Measurements from ENCODE around the gene CACNA2D3. TPM values are rescaled to one million over a fixed set of nuclear protein-coding genes. Genes with fewer than 3 reads are reported as not detected.
A peak's percentile ranks its signal among the peaks of the same experiment; 100 is the strongest.

Gene CACNA2D3
- total RNA-seq (1 to 10 TPM in 1 of 5 experiments, under 1 TPM in 1, not detected in 3; 0.27 to 4.1 TPM), polyA plus RNA-seq (not detected), total RNA-seq (not detected)

GRCh38 chr3:54122324-54123002 lies at the start of gene CACNA2D3:
TSS of gene CACNA2D3 (plus strand) at chr3:54122552.
- Histone ChIP-seq H3K36me3 (ENCODE audit: control insufficient read depth in 2 of 3, insufficient read depth in 3 of 3, low read length in 3 of 3) (no peaks in the 10 kb centered on the region), H3K4me3 (ENCODE audit: low read length) (no peak within 1 kb of the TSS), H3K27ac (ENCODE audit: low read depth, low read length) (no peak within 1 kb of the TSS), H3K4me1 (ENCODE audit: control insufficient read depth in 2 of 2, insufficient read depth in 2 of 2, low read length in 2 of 2) (no peaks in the 10 kb centered on the region), H3K27me3 (ENCODE audit: control insufficient read depth in 2 of 2, insufficient read depth in 2 of 2, low read length in 2 of 2) (no peaks in the 10 kb centered on the region), H3K9me3 (ENCODE audit: control insufficient read depth in 2 of 3, low read length in 3 of 3) (no peaks in the 10 kb centered on the region)
- H3K4me1 Mint-ChIP-seq: peaks cover 0 to 16% (median 9%) of the 10 kb centered on the region in 7 donors
- peaks cover 47 to 55% (median 49%) of the 10 kb centered on the region in 5 donors for H3K27me3 Mint-ChIP-seq
- peak within 1 kb of the TSS in 7 of 10 donors; percentile 25 to 59 (median 32) for H3K4me3 Mint-ChIP-seq
- no peak within 1 kb of the TSS for H3K27ac Mint-ChIP-seq
- ATAC-seq: no peak
- ChIA-PET POLR2A (no interaction called here), CTCF (no interaction called here)
- intact Hi-C loops (cut with micrococcal nuclease): no loop called here
- H3K36me3 Mint-ChIP-seq: peaks cover 0 to 4% (median 0%) of the 10 kb centered on the region in 5 donors
- peaks cover 0 to 4% (median 0%) of the 10 kb centered on the region in 11 donors for H3K9me3 Mint-ChIP-seq
- DNase-seq: no peak

DNA sequence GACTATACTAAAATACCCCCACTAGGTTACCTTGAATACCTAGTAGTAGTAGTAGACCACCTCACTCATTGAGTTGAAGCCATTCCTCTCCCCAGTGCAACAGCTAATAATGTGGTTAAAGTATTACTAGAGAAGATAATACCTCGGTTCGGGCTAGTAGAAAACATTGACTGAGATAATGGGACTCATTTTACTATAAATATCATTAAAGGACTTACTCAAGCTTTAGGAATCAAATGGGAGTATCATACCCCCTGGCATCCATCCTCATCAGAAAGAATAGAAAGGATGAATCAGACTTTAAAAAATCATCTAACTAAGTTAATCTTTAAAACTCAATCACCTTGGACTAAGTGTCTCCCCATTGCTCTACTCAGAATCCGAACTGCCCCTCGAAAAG lies 49.0 kb upstream of the CACNA2D3 start:
- H3K4me3 Mint-ChIP-seq: no peak overlapping the region
- H3K4me1 ChIP-seq (ENCODE audit: control insufficient read depth in 2 of 2, insufficient read depth in 2 of 2, low read length in 2 of 2): no peaks in the 10 kb centered on the region
- no peaks in the 10 kb centered on the region for H3K4me1 Mint-ChIP-seq
- no peak overlapping the region for H3K27ac ChIP-seq (ENCODE audit: low read depth, low read length)
- peaks cover 0 to 8% (median 0%) of the 10 kb centered on the region in 5 donors for H3K36me3 Mint-ChIP-seq
- H3K9me3 Mint-ChIP-seq: peaks cover 0 to 37% (median 16%) of the 10 kb centered on the region in 11 donors
- H3K27ac Mint-ChIP-seq: no peak overlapping the region
- ATAC-seq: no peak
- intact Hi-C loops (cut with micrococcal nuclease): no loop called here
- peaks cover 0 to 14% (median 3%) of the 10 kb centered on the region in 5 donors for H3K27me3 Mint-ChIP-seq
- no peaks in the 10 kb centered on the region for H3K36me3 ChIP-seq (ENCODE audit: control insufficient read depth in 2 of 3, insufficient read depth in 3 of 3, low read length in 3 of 3)
- ChIA-PET POLR2A (no interaction called here), CTCF (no interaction called here)
- DNase-seq: no peak
- no peaks in the 10 kb centered on the region for H3K27me3 ChIP-seq (ENCODE audit: control insufficient read depth in 2 of 2, insufficient read depth in 2 of 2, low read length in 2 of 2)
- peaks cover 0 to 16% (median 0%) of the 10 kb centered on the region in 3 experiments for H3K9me3 ChIP-seq (ENCODE audit: control insufficient read depth in 2 of 3, low read length in 3 of 3)
- no peak overlapping the region for H3K4me3 ChIP-seq (ENCODE audit: low read length)

DNA sequence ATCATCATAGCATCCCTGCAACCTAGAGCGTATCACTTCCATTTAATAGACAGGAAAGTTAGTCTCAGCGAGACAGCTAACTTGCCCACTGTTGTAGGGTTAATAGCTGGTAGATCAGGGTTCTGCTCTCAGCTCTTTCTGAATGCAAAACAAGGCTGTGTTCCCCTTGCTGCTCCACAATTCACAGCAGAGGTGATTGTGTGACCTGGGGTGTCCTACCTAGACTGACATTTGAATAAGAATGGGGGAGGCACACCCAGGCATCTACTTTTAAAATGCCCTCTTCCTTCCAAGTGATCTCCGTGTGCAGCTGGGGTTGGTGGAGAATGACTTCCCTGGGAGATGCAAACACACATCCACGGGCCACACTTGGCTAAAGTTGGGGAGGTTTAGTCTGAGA lies 43.0 kb upstream of the CACNA2D3 start:
- H3K4me3 ChIP-seq (ENCODE audit: low read length): no peak overlapping the region
- intact Hi-C loops (cut with micrococcal nuclease): no loop called here
- ChIA-PET CTCF (no interaction called here), POLR2A (no interaction called here)
- H3K36me3 ChIP-seq (ENCODE audit: control insufficient read depth in 2 of 3, insufficient read depth in 3 of 3, low read length in 3 of 3): no peaks in the 10 kb centered on the region
- H3K4me1 ChIP-seq (ENCODE audit: control insufficient read depth in 2 of 2, insufficient read depth in 2 of 2, low read length in 2 of 2): no peaks in the 10 kb centered on the region
- DNase-seq: no peak
- Mint-ChIP-seq H3K36me3 (no peaks in the 10 kb centered on the region), H3K27ac (no peak overlapping the region), H3K4me3 (no peak overlapping the region), H3K9me3 (peaks cover 0 to 8% (median 1%) of the 10 kb centered on the region in 11 donors), H3K27me3 (peaks cover 0 to 43% (median 10%) of the 10 kb centered on the region in 5 donors), H3K4me1 (no peaks in the 10 kb centered on the region)
- H3K27ac ChIP-seq (ENCODE audit: low read depth, low read length): no peak overlapping the region
- ATAC-seq: no peak
- no peaks in the 10 kb centered on the region for H3K27me3 ChIP-seq (ENCODE audit: control insufficient read depth in 2 of 2, insufficient read depth in 2 of 2, low read length in 2 of 2)
- H3K9me3 ChIP-seq (ENCODE audit: control insufficient read depth in 2 of 3, low read length in 3 of 3): no peaks in the 10 kb centered on the region

GRCh38 chr3:54079730-54080325 lies 42.5 kb upstream of the CACNA2D3 start:
- Mint-ChIP-seq H3K36me3 (no peaks in the 10 kb centered on the region), H3K9me3 (peaks cover 0 to 8% (median 0%) of the 10 kb centered on the region in 11 donors), H3K27ac (no peak overlapping the region), H3K27me3 (peaks cover 0 to 48% (median 10%) of the 10 kb centered on the region in 5 donors), H3K4me3 (no peak overlapping the region), H3K4me1 (no peaks in the 10 kb centered on the region)
- ATAC-seq: no peak
- Histone ChIP-seq H3K36me3 (ENCODE audit: control insufficient read depth in 2 of 3, insufficient read depth in 3 of 3, low read length in 3 of 3) (no peaks in the 10 kb centered on the region), H3K27me3 (ENCODE audit: control insufficient read depth in 2 of 2, insufficient read depth in 2 of 2, low read length in 2 of 2) (no peaks in the 10 kb centered on the region), H3K4me3 (ENCODE audit: low read length) (no peak overlapping the region), H3K9me3 (ENCODE audit: control insufficient read depth in 2 of 3, low read length in 3 of 3) (no peaks in the 10 kb centered on the region), H3K27ac (ENCODE audit: low read depth, low read length) (no peak overlapping the region), H3K4me1 (ENCODE audit: control insufficient read depth in 2 of 2, insufficient read depth in 2 of 2, low read length in 2 of 2) (no peaks in the 10 kb centered on the region)
- ChIA-PET POLR2A (no interaction called here), CTCF (no interaction called here)
- no peak for DNase-seq
- intact Hi-C loops (cut with micrococcal nuclease): no loop called here

DNA sequence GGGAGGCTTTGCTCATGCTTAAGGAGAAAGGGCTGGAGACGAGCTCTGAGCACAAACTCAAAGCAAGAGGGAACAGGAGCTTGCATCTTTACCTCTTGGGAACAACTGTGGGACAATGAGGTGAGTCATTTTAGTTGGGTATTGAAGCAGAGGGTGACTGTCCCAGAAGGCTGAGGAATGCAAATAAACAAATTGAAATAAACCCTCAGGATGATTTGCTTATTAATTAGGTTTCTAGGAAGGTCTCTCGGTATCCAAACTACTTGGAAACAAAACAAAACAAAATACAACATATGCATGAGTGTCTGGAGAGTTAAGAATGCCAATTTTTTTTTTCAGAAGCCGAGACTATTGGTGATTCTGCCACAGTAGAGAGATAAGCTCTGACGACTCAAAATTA lies 38.4 kb upstream of the CACNA2D3 start:
- Histone ChIP-seq H3K4me1 (ENCODE audit: control insufficient read depth in 2 of 2, insufficient read depth in 2 of 2, low read length in 2 of 2) (no peaks in the 10 kb centered on the region), H3K27me3 (ENCODE audit: control insufficient read depth in 2 of 2, insufficient read depth in 2 of 2, low read length in 2 of 2) (no peaks in the 10 kb centered on the region), H3K9me3 (ENCODE audit: control insufficient read depth in 2 of 3, low read length in 3 of 3) (no peaks in the 10 kb centered on the region), H3K36me3 (ENCODE audit: control insufficient read depth in 2 of 3, insufficient read depth in 3 of 3, low read length in 3 of 3) (no peaks in the 10 kb centered on the region), H3K4me3 (ENCODE audit: low read length) (no peak overlapping the region), H3K27ac (ENCODE audit: low read depth, low read length) (no peak overlapping the region)
- Mint-ChIP-seq H3K36me3 (no peaks in the 10 kb centered on the region), H3K9me3 (peaks cover 0 to 4% (median 0%) of the 10 kb centered on the region in 11 donors), H3K27ac (no peak overlapping the region), H3K4me1 (peaks cover 0 to 5% (median 0%) of the 10 kb centered on the region in 7 donors), H3K27me3 (peaks cover 26 to 57% (median 36%) of the 10 kb centered on the region in 5 donors), H3K4me3 (no peak overlapping the region)
- ATAC-seq (no peak), DNase-seq (no peak)
- CTCF ChIA-PET: no interaction called here
- intact Hi-C loops (cut with micrococcal nuclease): no loop called here
- POLR2A ChIA-PET: no interaction called here

DNA sequence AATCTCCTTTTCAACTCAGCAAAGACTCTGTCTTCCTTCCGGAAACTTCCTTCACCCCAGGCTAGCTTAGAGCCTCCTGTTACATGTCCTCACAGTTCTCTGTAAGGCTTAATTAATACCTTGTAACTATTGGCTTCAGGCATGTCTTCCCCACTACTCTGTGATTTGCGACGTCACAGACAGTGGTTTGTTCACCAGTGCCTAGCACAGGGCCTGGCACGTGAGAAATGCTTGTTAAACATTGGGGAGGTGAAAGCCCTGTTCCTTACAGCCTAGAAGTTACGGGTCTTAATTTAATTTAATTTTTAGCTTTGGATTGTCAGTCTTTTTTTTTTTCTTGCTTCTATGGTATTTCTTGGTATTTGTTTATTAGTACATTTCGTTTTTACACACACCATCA lies 36.4 kb upstream of the CACNA2D3 start:
- CTCF ChIA-PET: interaction anchor here (0.6 kb wide), 1 partner anchor 1419 kb away, joined by 3 read pairs; no protein-coding TSS in a partner anchor
- Histone ChIP-seq H3K9me3 (ENCODE audit: control insufficient read depth in 2 of 3, low read length in 3 of 3) (no peaks in the 10 kb centered on the region), H3K36me3 (ENCODE audit: control insufficient read depth in 2 of 3, insufficient read depth in 3 of 3, low read length in 3 of 3) (no peaks in the 10 kb centered on the region), H3K27me3 (ENCODE audit: control insufficient read depth in 2 of 2, insufficient read depth in 2 of 2, low read length in 2 of 2) (no peaks in the 10 kb centered on the region), H3K27ac (ENCODE audit: low read depth, low read length) (no peak overlapping the region), H3K4me3 (ENCODE audit: low read length) (no peak overlapping the region), H3K4me1 (ENCODE audit: control insufficient read depth in 2 of 2, insufficient read depth in 2 of 2, low read length in 2 of 2) (no peaks in the 10 kb centered on the region)
- H3K9me3 Mint-ChIP-seq: peaks cover 0 to 4% (median 0%) of the 10 kb centered on the region in 11 donors
- intact Hi-C loops (cut with micrococcal nuclease): no loop called here
- no peak overlapping the region for H3K4me3 Mint-ChIP-seq
- no peak for ATAC-seq
- no peak for DNase-seq
- H3K36me3 Mint-ChIP-seq: no peaks in the 10 kb centered on the region
- peaks cover 0 to 5% (median 0%) of the 10 kb centered on the region in 7 donors for H3K4me1 Mint-ChIP-seq
- no peak overlapping the region for H3K27ac Mint-ChIP-seq
- H3K27me3 Mint-ChIP-seq: peaks cover 29 to 66% (median 47%) of the 10 kb centered on the region in 5 donors
- POLR2A ChIA-PET: no interaction called here
